K562 (cell line): ENCODE results near the gene GFRA3. TPM values are rescaled to one million over a fixed set of nuclear protein-coding genes. Genes with fewer than 3 reads are reported as not detected.

Source experiments
- HMG20B ChIP-seq: fragments of 250-450 bp; sonication (Bioruptor Pico); IDR thresholded peaks from 2 replicates; pipeline ENCODE4 v1.5.0; 2021; ENCODE audit warnings: mild to moderate bottlenecking
- POLR2G ChIP-seq: fragments of 200-400 bp; formaldehyde crosslinking; IDR thresholded peaks from 2 replicates; pipeline ENCODE4 v1.6.1; 2017; ENCODE audit warnings: low read depth, mild to moderate bottlenecking, antibody characterized with exemption, low read length, moderate library complexity
- RBBP5 ChIP-seq: fragments of 200-600 bp; sonication (generic); IDR thresholded peaks from 2 replicates; pipeline ENCODE4 v1.6.1; 2012; ENCODE audit warnings: borderline replicate concordance, mild to moderate bottlenecking, low read length, control low read depth, inconsistent platforms; ENCODE audit not compliant: insufficient read depth, poor library complexity, severe bottlenecking
- SIN3B ChIP-seq: fragments of 450-650 bp; IDR thresholded peaks from 2 replicates; pipeline ENCODE4 v1.6.1; 2017; ENCODE audit warnings: low read depth, mild to moderate bottlenecking, moderate library complexity
- ZFPM2 ChIP-seq: fragments of 250-450 bp; sonication (Bioruptor Pico); IDR thresholded peaks from 2 replicates; pipeline ENCODE4 v1.5.1; 2022; ENCODE audit warnings: mild to moderate bottlenecking
- ZNF445 ChIP-seq: fragments of 250-450 bp; sonication (Bioruptor Pico); IDR thresholded peaks from 2 replicates; pipeline ENCODE4 v1.4.0; 2020; ENCODE audit warnings: low read depth, mild to moderate bottlenecking, moderate library complexity
- polyA plus RNA-seq, 8 experiments: library from polyadenylated mRNA; depleted of rRNA in 4 of 8; stranded (reverse) in 5 of 8; unstranded in 3 of 8; fragments of >200 nt; fragmentation: Nextera tagmentation in 2 of 8; fragmentation: Illumina TruSeq in 1 of 8; extraction: Ambion mirVana in 2 of 8; extraction: Trizol in 1 of 8; gene quantifications; 2 replicates each; pipeline versions ENCODE4 v1.2.1 to v1.2.3, GENCODE V29; 2011 to 2014; ENCODE audit warnings: inconsistent platforms in 1 of 8, missing spikeins in 1 of 8
- total RNA-seq, 7 experiments: library from RNA; depleted of rRNA in 6 of 7; stranded (reverse); fragments of >200 nt in 6 of 7; fragmentation: Illumina TruSeq in 2 of 7; extraction: Trizol in 2 of 7; gene quantifications; 2 replicates each; pipeline versions ENCODE4 v1.2.1 to v1.2.3, GENCODE V29; 2011 to 2021; ENCODE audit warnings: low replicate concordance in 1 of 7
- TF ChIP-seq, protein P1 (sequence below), 2 experiments: fragments of 450-650 bp; IDR thresholded peaks; 2 replicates each; pipeline ENCODE4 v1.6.1; 2016; ENCODE audit warnings: mild to moderate bottlenecking in 2 of 2, borderline replicate concordance in 1 of 2, low read depth in 1 of 2, moderate library complexity in 1 of 2
- TF ChIP-seq, protein P2 (sequence below): sonication (generic); formaldehyde crosslinking; IDR thresholded peaks from 2 replicates; pipeline ENCODE4 v1.8.0; 2022; ENCODE audit warnings: mild to moderate bottlenecking, missing genetic modification reagents
- TF ChIP-seq, protein P3 (sequence below), 2 experiments: fragments of 450-650 bp in 1 of 2; sonication (generic) in 1 of 2; formaldehyde crosslinking; conservative IDR thresholded peaks; 2 replicates each; pipeline versions ENCODE4 v1.4.0 to v1.8.1; 2020 to 2022; ENCODE audit warnings: mild to moderate bottlenecking in 1 of 2, missing genetic modification reagents in 1 of 2
- TF ChIP-seq, protein P4 (sequence below), 2 experiments: fragments of 450-650 bp; IDR thresholded peaks; 2 replicates each; pipeline ENCODE4 v1.6.1; 2018; ENCODE audit warnings: mild to moderate bottlenecking in 2 of 2, low read depth in 1 of 2; ENCODE audit not compliant: partially characterized antibody in 2 of 2

Gene GFRA3
- total and polyA plus RNA-seq, 9 of the 15 experiments (the other 6 are each of a cell fraction or from before 2014, with no cell fraction given), result 0.05 to 0.09 (median 0.08) TPM; not detected in 6

DNA sequence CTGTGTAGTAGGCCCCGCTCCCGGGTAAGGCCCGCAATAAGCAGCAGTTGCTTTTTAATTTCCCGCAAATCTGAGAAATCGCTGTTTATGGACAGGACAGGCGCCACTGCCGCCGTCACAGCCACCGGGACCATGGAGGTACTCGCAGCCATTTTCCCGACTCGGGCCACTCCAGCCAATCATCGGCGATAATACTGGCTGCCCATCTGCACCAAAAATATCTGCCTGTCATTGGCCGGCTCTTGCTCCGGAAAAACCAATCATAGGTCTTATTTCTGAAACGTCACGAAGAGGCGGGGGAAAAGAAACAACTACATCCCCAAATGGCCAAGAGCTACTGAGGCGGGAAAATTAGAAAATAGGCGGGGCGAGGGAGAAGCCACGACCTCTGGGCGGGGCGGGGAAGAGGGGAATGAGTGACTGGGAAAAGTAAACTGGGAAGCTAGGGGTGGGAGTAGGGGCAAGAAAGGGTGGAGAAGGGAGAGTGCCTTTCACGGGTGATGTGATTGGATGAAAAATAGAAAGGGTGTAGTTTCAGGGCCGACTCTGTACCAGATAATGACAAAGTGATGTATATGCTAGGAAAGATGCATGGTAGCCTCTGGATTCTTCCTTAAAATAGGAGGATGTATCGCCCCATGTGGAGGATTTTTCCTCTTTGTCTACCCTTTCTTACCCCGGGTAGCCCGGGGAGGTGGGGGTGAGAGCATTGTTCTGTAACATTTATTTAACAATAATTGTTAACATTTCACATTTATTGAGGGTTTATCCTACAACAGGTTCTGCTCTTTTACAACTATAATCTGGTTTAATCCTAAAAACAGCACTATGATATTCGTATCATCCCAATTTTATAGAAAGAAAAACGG, 61.0 kb downstream of the GFRA3 start, which contains the start of gene CDC23 (continued):
- TF ChIP-seq, protein P1, sequence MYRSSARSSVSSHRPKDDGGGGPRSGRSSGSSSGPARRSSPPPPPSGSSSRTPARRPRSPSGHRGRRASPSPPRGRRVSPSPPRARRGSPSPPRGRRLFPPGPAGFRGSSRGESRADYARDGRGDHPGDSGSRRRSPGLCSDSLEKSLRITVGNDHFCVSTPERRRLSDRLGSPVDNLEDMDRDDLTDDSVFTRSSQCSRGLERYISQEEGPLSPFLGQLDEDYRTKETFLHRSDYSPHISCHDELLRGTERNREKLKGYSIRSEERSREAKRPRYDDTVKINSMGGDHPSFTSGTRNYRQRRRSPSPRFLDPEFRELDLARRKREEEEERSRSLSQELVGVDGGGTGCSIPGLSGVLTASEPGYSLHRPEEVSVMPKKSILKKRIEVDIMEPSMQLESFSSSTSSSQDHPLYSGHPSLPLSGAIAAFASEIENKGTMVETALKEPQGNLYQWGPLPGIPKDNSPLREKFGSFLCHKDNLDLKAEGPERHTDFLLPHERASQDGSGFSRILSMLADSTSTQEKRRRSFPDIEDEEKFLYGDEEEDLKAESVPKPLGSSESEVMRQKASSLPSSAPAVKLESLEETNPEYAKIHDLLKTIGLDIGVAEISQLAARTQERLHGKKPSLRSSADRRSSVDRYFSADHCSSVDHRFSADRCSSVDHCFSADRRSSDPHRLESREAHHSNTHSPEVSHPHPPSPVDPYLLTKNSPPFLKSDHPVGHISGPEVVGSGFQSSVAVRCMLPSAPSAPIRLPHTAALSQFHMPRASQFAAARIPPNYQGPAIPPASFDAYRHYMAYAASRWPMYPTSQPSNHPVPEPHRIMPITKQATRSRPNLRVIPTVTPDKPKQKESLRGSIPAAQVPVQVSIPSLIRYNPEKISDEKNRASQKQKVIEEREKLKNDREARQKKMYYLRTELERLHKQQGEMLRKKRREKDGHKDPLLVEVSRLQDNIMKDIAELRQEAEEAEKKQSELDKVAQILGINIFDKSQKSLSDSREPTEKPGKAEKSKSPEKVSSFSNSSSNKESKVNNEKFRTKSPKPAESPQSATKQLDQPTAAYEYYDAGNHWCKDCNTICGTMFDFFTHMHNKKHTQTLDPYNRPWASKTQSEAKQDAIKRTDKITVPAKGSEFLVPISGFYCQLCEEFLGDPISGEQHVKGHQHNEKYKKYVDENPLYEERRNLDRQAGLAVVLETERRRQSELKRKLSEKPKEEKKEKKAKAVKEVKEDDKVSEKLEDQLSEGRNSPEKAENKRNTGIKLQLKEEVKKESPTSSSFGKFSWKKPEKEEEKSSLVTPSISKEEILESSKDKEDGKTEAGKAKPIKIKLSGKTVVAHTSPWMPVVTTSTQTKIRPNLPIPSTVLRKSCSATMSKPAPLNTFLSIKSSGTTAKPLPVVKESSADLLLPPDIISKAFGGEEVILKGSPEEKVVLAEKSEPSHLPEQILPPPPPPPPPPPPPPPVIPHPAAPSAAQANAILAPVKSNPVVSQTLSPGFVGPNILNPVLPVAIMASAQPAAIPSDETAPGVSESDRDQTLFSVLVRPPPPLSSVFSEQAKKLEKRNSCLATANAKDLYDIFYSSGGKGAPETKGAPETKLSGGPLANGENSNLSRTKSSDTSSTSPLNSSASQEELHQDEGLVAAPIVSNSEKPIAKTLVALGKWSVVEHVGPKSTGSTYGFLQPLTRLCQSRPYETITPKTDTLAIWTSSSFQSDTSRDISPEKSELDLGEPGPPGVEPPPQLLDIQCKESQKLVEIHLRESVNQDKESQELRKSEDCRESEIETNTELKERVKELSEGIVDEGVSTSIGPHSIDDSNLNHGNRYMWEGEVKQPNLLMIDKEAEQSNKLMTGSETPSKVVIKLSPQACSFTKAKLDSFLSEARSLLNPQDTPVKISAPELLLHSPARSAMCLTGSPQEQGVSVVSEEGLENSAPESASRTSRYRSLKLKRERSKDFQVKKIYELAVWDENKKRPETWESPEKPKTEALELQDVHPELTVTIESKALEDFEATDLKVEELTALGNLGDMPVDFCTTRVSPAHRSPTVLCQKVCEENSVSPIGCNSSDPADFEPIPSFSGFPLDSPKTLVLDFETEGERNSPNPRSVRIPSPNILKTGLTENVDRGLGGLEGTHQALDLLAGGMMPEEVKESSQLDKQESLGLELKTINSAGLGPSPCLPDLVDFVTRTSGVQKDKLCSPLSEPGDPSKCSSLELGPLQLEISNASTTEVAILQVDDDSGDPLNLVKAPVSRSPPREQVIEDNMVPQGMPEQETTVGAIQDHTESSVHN (IDR thresholded peaks at IDR 0.05; ENCODE audit: borderline replicate concordance in 1 of 2, low read depth in 1 of 2), result no peak
- peak; percentile 99 for TF ChIP-seq SIN3B
- TF ChIP-seq, protein P2, sequence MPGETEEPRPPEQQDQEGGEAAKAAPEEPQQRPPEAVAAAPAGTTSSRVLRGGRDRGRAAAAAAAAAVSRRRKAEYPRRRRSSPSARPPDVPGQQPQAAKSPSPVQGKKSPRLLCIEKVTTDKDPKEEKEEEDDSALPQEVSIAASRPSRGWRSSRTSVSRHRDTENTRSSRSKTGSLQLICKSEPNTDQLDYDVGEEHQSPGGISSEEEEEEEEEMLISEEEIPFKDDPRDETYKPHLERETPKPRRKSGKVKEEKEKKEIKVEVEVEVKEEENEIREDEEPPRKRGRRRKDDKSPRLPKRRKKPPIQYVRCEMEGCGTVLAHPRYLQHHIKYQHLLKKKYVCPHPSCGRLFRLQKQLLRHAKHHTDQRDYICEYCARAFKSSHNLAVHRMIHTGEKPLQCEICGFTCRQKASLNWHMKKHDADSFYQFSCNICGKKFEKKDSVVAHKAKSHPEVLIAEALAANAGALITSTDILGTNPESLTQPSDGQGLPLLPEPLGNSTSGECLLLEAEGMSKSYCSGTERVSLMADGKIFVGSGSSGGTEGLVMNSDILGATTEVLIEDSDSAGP (CRISPR knock-in tag), result no peak
- peak; percentile 90 for TF ChIP-seq RBBP5
- TF ChIP-seq HMG20B (CRISPR knock-in tag), result no peak
- TF ChIP-seq POLR2G, result peak; percentile 85
- TF ChIP-seq ZFPM2 (CRISPR knock-in tag), result no peak
- TF ChIP-seq, protein P3, sequence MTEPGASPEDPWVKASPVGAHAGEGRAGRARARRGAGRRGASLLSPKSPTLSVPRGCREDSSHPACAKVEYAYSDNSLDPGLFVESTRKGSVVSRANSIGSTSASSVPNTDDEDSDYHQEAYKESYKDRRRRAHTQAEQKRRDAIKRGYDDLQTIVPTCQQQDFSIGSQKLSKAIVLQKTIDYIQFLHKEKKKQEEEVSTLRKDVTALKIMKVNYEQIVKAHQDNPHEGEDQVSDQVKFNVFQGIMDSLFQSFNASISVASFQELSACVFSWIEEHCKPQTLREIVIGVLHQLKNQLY (CRISPR knock-in tag; conservative IDR thresholded peaks at IDR 0.05), result no peak
- TF ChIP-seq, protein P4, sequence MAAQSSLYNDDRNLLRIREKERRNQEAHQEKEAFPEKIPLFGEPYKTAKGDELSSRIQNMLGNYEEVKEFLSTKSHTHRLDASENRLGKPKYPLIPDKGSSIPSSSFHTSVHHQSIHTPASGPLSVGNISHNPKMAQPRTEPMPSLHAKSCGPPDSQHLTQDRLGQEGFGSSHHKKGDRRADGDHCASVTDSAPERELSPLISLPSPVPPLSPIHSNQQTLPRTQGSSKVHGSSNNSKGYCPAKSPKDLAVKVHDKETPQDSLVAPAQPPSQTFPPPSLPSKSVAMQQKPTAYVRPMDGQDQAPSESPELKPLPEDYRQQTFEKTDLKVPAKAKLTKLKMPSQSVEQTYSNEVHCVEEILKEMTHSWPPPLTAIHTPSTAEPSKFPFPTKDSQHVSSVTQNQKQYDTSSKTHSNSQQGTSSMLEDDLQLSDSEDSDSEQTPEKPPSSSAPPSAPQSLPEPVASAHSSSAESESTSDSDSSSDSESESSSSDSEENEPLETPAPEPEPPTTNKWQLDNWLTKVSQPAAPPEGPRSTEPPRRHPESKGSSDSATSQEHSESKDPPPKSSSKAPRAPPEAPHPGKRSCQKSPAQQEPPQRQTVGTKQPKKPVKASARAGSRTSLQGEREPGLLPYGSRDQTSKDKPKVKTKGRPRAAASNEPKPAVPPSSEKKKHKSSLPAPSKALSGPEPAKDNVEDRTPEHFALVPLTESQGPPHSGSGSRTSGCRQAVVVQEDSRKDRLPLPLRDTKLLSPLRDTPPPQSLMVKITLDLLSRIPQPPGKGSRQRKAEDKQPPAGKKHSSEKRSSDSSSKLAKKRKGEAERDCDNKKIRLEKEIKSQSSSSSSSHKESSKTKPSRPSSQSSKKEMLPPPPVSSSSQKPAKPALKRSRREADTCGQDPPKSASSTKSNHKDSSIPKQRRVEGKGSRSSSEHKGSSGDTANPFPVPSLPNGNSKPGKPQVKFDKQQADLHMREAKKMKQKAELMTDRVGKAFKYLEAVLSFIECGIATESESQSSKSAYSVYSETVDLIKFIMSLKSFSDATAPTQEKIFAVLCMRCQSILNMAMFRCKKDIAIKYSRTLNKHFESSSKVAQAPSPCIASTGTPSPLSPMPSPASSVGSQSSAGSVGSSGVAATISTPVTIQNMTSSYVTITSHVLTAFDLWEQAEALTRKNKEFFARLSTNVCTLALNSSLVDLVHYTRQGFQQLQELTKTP (IDR thresholded peaks at IDR 0.05; ENCODE audit: low read depth in 1 of 2, partially characterized antibody in 2 of 2), result peak in 1 of 2 experiments; percentile 90
- 0 out of 2 replicates have a peak, but pooled peaks have one; percentile 45 for TF ChIP-seq ZNF445
